Stomach smooth muscle (tissue), 2 donors: ENCODE data around the gene ABCA5.
A peak's percentile ranks its signal among the peaks of the same experiment; 100 is the strongest.

Experiments used
- H3K27ac ChIP-seq: one replicate; pipeline ENCODE4 v1.7.0; 2013; ENCODE audit warnings: mild to moderate bottlenecking, low read length, inconsistent platforms
- H3K27me3 ChIP-seq, 2 donors: one replicate each; pipeline ENCODE4 v1.7.0; 2013; ENCODE audit warnings: low read length in 2 of 2; ENCODE audit not compliant: insufficient read depth in 2 of 2, control insufficient read depth in 1 of 2
- H3K36me3 ChIP-seq, 2 donors: one replicate each; pipeline ENCODE4 v1.7.0; 2013; ENCODE audit warnings: low read length in 2 of 2; ENCODE audit not compliant: control insufficient read depth in 2 of 2, insufficient read depth in 2 of 2
- H3K4me1 ChIP-seq: one replicate; pipeline ENCODE4 v1.7.0; 2013; ENCODE audit warnings: low read length; ENCODE audit not compliant: control insufficient read depth, insufficient read depth
- H3K4me3 ChIP-seq, 2 donors: one replicate each; pipeline ENCODE4 v1.7.0; 2013; ENCODE audit warnings: low read length in 2 of 2
- H3K9ac ChIP-seq, 2 donors: one replicate each; pipeline ENCODE4 v1.7.0; 2013; ENCODE audit warnings: low read length in 2 of 2, mild to moderate bottlenecking in 1 of 2
- H3K9me3 ChIP-seq, 2 donors: one replicate each; pipeline ENCODE4 v1.7.0; 2013; ENCODE audit warnings: low read length in 2 of 2; ENCODE audit not compliant: control insufficient read depth in 2 of 2
- donor health status: healthy.
- donor health status: Pancreatic carcinoma.

ABCA5 gene

DNA sequence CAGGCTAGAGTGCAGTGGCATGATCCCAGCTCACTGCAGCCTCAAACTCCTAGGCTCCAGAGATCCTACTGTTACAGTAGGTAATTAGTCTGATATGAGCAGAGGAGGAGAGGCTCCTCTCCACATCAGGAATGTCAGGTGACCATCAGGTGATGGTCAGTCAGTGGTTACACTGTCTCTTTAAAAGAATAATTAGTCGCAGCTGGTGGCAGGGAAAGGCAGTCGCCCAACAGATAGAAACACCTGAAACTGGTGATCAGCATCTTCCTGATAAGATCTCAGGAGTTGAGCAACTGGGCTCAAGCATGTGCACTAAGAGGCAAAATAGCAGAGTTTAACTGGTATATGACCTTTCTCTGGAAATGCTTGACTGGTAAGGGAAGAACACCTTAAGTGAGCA, 21.5 kb upstream of the ABCA5 start:
- Histone ChIP-seq H3K36me3 (no peaks in the 10 kb centered on the region), H3K27ac (no peak overlapping the region), H3K9ac (no peak overlapping the region), H3K9me3 (no peaks in the 10 kb centered on the region), H3K27me3 (peaks cover 0 to 2% of the 10 kb centered on the region in 2 donors), H3K4me3 (no peak overlapping the region), H3K4me1 (no peaks in the 10 kb centered on the region)

DNA sequence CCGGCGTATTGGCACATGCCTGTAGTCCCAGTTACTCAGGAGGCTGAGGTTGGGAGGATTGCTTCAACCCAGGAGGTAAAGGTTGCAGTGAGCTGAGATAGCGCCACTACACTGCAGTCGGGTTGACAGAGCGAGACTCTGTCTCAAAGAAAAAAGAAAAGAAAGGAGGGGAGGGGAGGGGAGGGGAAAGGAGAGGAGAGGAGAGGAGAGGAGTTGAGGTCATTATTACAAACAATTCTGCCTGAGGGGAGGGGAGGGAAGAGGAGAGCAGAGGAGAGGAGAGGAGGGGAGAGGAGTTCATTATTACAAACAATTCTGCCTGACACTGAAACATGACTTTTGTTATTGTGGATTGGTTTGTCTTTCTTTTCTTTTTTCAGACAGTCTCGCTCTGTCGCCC, 19.8 kb upstream of the ABCA5 start:
- Histone ChIP-seq H3K9me3 (no peaks in the 10 kb centered on the region), H3K9ac (no peak overlapping the region), H3K36me3 (no peaks in the 10 kb centered on the region), H3K4me1 (no peaks in the 10 kb centered on the region), H3K27ac (no peak overlapping the region), H3K27me3 (peaks cover 0 to 2% of the 10 kb centered on the region in 2 donors), H3K4me3 (no peak overlapping the region)

DNA sequence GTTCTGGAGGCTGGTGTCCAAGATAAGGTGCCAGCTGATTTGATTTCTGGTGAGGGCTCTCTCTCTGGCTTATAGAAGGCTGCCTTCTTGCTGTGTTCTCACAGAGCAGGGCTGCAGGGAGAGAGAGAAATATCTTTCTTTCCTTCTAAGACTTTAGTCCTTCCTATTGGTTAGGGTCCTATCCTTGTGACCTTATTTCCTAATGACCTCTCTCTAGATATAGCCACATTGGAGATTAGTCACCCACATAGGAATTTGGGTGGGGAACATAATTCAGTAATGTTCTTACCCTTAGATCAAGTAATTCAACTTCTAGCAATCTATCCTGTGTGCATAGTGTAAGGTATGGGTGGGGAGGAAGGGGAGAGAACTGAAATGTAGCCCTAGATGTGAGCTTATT, 18.0 kb upstream of the ABCA5 start:
- no peaks in the 10 kb centered on the region for H3K36me3 ChIP-seq
- no peak overlapping the region for H3K9ac ChIP-seq
- H3K27ac ChIP-seq, result no peak overlapping the region
- H3K4me3 ChIP-seq, result no peak overlapping the region
- no peaks in the 10 kb centered on the region for H3K27me3 ChIP-seq
- no peaks in the 10 kb centered on the region for H3K4me1 ChIP-seq
- no peaks in the 10 kb centered on the region for H3K9me3 ChIP-seq

DNA sequence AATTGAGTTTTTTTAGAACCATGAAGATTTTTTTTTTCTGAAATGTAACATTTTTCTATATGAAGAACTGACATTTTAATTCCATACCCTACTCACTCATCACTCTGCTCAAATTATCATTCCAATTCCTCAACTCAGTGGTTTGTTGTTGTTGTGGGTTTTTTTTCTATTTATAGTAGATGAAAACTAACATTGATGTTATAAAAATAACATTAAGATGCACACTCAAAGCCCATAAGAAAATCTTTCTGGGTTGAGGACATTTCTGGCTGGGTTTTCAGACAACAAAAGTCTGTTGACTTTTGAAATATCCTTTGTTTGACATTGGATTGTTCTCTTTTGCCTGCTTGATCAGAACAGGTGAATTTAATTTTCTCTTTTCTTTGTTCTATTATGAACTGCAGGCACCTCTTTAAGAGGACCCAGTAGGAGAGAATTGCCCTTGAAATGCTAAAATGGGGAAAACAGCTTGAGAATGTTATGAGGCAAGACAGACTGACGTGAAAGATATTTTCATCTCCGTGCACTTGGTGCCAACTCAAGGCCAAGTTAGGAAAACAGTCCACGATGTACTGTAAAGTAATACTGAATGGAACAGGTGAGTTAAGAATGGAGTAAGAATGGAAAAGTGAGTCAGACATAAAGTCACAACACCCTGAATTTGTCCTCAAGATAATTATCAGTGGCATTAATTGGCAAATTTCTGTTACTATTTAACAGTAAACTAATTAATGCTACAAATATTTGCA, 16.1 kb upstream of the ABCA5 start:
- H3K4me1 ChIP-seq, result no peaks in the 10 kb centered on the region
- H3K9me3 ChIP-seq, result no peaks in the 10 kb centered on the region
- no peak overlapping the region for H3K4me3 ChIP-seq
- no peak overlapping the region for H3K27ac ChIP-seq
- no peaks in the 10 kb centered on the region for H3K27me3 ChIP-seq
- H3K36me3 ChIP-seq, result no peaks in the 10 kb centered on the region
- H3K9ac ChIP-seq, result no peak overlapping the region

DNA sequence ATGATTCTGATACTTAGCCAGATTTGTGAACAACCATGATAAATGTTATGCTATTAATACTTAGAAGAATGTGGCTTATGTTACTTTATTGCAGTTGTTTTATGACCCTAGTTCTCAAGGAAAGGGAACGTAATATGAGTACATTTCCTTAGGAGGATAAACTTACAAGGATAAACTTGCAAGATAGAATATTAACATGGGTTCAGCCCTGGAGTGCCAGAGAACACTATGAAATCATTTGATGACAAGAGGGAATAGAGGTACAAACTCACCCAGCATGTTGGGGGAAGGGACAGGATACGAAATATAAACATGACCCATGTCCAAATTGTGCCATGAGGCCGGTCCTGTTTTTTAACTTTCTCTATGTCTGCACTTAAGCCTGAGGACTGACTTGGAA, 13.0 kb upstream of the ABCA5 start:
- no peaks in the 10 kb centered on the region for H3K27me3 ChIP-seq
- H3K9ac ChIP-seq, result no peak overlapping the region
- no peaks in the 10 kb centered on the region for H3K9me3 ChIP-seq
- no peaks in the 10 kb centered on the region for H3K36me3 ChIP-seq
- H3K27ac ChIP-seq, result no peak overlapping the region
- H3K4me3 ChIP-seq, result no peak overlapping the region
- H3K4me1 ChIP-seq, result no peaks in the 10 kb centered on the region

DNA sequence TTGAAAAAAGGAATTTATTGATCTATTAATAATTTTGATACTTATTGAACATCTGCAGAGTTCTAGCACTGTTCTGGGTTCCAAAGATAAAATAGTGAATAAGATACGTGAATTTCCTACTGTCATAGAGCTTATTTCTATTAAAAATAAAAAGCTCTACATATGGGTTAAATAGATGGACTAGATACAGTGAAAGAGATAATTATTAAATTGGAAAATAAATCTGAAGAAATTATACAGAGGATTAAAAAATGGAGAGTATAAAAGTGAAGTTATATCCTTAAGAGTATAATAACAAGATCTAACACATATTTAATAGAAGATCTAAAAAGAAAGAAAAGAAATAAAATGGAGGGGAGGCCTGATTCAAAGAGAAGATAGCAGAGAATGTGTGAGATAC, 10.1 kb upstream of the ABCA5 start:
- no peak overlapping the region for H3K27ac ChIP-seq
- H3K36me3 ChIP-seq, result no peaks in the 10 kb centered on the region
- H3K27me3 ChIP-seq, result no peaks in the 10 kb centered on the region
- H3K9me3 ChIP-seq, result no peaks in the 10 kb centered on the region
- no peak overlapping the region for H3K4me3 ChIP-seq
- H3K4me1 ChIP-seq, result no peaks in the 10 kb centered on the region
- no peak overlapping the region for H3K9ac ChIP-seq

DNA sequence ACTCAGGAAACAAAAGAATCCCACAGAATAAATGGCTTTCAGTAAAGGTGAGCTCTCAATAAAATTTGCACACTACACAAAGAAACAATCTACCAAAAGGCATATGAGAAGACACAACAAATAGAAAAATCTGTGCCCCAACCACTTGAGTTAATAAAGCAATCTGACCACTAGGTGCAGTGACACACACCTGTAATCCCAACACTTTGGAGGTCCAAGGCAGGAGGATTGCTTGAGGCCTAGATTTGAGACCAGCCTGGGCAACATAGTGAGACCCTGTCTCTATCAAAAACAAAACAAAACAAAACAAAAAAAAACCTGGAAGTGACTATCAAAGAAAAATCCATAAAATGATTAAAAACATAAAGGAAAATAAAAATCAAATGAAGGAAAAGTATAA, 9.6 kb upstream of the ABCA5 start:
- no peaks in the 10 kb centered on the region for H3K27me3 ChIP-seq
- no peaks in the 10 kb centered on the region for H3K9me3 ChIP-seq
- H3K27ac ChIP-seq, result no peak overlapping the region
- H3K4me3 ChIP-seq, result no peak overlapping the region
- H3K36me3 ChIP-seq, result no peaks in the 10 kb centered on the region
- H3K9ac ChIP-seq, result no peak overlapping the region
- no peaks in the 10 kb centered on the region for H3K4me1 ChIP-seq

DNA sequence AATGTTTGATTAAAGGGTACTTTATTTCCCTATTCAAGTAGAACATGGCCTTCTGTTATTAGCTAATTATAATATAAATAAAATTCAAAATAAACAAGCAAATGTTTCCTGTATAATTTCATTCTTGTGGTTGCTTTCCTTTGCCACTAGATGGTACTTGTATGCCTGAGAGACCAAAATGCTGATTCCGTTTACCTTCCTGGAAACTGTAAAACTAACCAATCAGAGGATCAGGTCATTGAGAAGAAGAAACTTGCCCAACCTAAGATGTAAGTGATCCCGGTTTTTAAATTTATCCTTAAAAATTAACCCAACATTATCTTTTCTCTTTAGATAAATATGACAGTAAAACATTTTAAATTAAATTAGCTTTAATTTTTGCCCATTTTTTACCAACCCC, 8.1 kb upstream of the ABCA5 start:
- Histone ChIP-seq H3K27ac (no peak overlapping the region), H3K4me3 (no peak overlapping the region), H3K27me3 (no peaks in the 10 kb centered on the region), H3K36me3 (no peaks in the 10 kb centered on the region), H3K4me1 (no peaks in the 10 kb centered on the region), H3K9me3 (no peaks in the 10 kb centered on the region), H3K9ac (no peak overlapping the region)

DNA sequence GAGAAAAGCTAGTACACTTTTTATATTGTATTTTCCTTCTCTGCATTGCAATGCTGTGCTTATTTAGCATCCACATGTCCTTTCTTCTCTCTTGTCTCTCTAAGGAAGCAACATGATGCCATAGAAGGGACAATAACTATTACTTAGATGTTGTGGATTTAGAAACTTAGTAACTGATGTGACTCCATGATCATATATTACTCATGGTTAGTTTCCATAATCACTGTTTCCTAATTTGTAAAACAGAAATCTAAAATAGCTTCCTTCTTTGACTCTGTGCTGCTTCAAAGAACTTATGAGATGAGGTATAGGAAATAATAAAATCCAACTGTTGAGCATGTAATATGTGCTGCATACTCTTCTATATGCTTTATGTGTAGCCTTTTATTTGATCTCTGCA, 6.6 kb upstream of the ABCA5 start:
- no peak overlapping the region for H3K4me3 ChIP-seq
- H3K4me1 ChIP-seq, result no peaks in the 10 kb centered on the region
- H3K9ac ChIP-seq, result no peak overlapping the region
- no peak overlapping the region for H3K27ac ChIP-seq
- H3K36me3 ChIP-seq, result no peaks in the 10 kb centered on the region
- no peaks in the 10 kb centered on the region for H3K27me3 ChIP-seq
- no peaks in the 10 kb centered on the region for H3K9me3 ChIP-seq

DNA sequence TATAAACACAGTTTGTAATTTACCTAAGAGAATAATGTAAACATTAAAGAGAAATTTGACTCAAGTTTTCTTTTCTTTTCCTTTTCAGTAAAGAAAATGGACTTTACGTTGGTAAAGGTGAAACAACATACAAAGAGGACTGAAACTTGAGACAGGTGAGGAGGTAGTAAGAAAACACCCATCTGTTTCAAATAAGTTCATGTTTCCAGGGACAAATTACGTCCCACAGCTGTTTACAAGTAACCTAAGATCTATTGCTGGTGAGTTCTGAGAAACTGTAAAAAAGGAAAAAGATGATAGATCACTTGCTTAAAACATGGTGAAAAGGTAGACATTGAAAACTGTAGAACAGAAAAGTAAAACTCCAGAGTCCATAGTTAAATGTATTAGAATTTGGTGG, 4.8 kb upstream of the ABCA5 start:
- Histone ChIP-seq H3K27ac (no peak overlapping the region), H3K9ac (no peak overlapping the region), H3K9me3 (no peaks in the 10 kb centered on the region), H3K4me1 (peaks cover 4% of the 10 kb centered on the region), H3K36me3 (no peaks in the 10 kb centered on the region), H3K27me3 (no peaks in the 10 kb centered on the region), H3K4me3 (no peak overlapping the region)

DNA sequence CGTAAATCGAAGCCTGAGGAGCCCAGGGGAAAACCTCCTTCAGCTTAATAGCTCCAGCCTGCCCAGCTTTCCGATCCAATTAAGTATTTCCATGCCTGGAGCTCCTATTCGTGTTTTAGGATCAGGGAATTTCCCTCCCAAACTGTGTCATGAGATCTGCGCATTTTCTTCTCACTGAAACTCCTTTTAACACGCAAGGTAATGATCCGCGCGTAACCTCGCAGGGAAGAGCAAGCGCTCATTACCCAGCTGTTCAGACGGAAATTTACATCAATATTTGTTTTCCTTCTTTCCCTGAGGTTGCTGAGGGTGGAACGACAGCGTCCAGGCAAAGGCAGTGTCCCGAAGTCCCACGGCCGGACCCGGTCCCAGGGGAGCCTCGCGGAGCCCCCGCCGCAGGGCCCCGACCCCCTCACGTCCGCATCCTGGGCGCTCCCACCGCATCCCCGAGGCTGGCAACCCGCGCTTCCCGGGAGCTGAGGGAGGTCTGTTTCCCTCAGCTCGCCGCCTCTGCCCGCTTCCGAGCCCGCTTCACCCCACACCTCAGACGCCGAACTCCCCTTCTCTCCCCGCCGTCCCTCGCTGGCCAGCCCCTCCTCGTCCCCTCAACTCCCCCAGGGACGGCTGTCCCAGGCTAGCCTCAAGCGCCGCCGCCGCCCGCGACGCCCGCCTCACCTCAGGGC, 415 bp downstream of the ABCA5 start:
- Histone ChIP-seq H3K9me3 (no peaks in the 10 kb centered on the region), H3K36me3 (no peaks in the 10 kb centered on the region), H3K4me1 (peaks cover 10% of the 10 kb centered on the region), H3K27ac (peak overlapping the region; percentile 72), H3K4me3 (peak overlapping the region; percentile 81 to 92), H3K9ac (peak overlapping the region; percentile 81 to 86), H3K27me3 (no peaks in the 10 kb centered on the region)
